ENCODE data around the gene IGSF3.

The IGSF3 gene

GRCh38 chr1:116686723-116687352, 19.3 kb upstream of the IGSF3 start:
- DNase-seq (ENCODE audit: extremely low read depth, low read depth) = no peak
- TF ChIP-seq CTCF (IDR thresholded peaks at IDR 0.05; ENCODE audit: low read depth, low read length) = no peak

- no peak for TF ChIP-seq CTCF (IDR thresholded peaks at IDR 0.05; ENCODE audit: low read depth, low read length)
- no peak for DNase-seq (ENCODE audit: extremely low read depth, low read depth)
Measured at GRCh38 chr1:116686175-116686574, 18.6 kb upstream of the IGSF3 start.

DNA sequence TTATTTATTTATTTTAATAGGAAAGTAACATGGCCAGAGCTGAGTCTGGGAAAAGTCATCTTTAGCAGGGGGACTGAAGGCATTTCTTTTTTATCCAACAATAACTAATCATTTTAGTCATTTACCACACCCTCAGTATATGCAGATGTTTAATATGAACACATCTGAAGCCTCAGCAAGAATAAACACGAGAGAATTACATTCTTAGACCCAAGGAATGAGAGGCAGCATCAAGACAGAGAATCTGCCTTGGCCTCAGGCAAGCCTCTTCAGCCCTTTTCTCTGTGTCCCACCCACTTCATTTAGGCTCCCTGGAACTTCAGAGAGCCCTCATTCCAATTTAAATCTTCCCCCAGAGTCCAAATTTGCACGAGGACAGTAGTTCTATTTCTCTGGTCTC, 17.0 kb upstream of the IGSF3 start:
- TF ChIP-seq CTCF (IDR thresholded peaks at IDR 0.05; ENCODE audit: low read depth, low read length) = no peak

DNA sequence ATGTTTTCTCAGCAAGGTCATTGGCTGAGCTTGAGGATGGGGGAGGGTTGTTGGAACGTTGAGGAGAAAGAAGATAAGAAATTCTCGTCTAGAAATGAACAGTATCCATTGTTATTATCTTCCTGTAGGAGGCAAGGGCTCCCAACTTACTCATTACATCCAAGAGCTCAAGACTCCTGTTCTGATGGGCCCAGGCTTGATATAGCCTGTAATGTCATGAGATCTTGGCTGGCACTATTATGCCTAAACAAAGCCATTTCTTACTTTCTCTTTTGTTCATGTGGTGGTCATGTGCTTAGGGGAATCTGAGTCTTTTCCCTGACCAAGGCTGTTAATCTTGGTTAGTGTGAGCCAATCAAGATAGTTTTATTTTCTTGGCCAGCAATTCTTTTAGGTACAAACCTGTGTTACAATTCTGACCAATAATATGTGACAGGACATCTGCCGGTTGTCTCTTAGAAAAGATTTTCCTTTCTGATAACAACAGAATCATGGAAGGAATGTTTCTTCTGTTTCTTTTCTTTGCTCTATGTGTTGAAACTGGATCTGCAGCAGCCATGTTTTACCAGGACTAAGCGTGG, 15.2 kb upstream of the IGSF3 start:
- no peak for DNase-seq (ENCODE audit: extremely low read depth, low read depth)
- TF ChIP-seq CTCF (IDR thresholded peaks at IDR 0.05; ENCODE audit: low read depth, low read length) = no peak

More for the DNA sequence above, 17.0 kb upstream of the IGSF3 start:
- DNase-seq (ENCODE audit: extremely low read depth, low read depth) = no peak

DNA sequence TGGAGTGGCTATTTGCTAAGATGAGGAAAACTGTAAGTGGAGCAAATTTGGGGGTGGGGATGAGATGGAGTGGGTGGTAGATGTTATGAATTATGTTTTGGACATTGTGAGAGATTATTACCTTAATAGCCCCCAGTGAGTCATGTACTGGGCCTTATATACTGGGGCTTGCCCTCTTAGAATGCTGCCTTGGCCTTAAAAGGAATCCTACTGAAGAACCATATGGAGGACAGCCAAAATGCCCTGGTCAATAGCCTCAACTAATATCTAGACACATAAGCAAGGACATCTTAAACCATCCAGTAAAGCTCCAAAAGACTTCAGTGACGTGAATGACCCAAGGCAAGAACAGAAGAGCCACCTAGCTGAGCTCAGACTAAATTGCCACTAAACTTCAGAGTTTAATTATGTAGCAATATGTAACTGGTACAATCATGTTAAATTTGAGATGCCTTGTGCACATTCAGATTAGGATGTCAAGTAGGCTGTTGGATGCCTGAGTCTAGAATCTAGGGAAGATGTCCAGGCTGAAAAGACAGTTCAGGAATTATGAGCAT, 13.9 kb upstream of the IGSF3 start:
- no peak for TF ChIP-seq CTCF (IDR thresholded peaks at IDR 0.05; ENCODE audit: low read depth, low read length)
- DNase-seq (ENCODE audit: extremely low read depth, low read depth) = no peak

- TF ChIP-seq CTCF (IDR thresholded peaks at IDR 0.05; ENCODE audit: low read depth, low read length) = no peak
- DNase-seq (ENCODE audit: extremely low read depth, low read depth) = no peak
Measured at GRCh38 chr1:116680752-116681151, 13.2 kb upstream of the IGSF3 start.

DNA sequence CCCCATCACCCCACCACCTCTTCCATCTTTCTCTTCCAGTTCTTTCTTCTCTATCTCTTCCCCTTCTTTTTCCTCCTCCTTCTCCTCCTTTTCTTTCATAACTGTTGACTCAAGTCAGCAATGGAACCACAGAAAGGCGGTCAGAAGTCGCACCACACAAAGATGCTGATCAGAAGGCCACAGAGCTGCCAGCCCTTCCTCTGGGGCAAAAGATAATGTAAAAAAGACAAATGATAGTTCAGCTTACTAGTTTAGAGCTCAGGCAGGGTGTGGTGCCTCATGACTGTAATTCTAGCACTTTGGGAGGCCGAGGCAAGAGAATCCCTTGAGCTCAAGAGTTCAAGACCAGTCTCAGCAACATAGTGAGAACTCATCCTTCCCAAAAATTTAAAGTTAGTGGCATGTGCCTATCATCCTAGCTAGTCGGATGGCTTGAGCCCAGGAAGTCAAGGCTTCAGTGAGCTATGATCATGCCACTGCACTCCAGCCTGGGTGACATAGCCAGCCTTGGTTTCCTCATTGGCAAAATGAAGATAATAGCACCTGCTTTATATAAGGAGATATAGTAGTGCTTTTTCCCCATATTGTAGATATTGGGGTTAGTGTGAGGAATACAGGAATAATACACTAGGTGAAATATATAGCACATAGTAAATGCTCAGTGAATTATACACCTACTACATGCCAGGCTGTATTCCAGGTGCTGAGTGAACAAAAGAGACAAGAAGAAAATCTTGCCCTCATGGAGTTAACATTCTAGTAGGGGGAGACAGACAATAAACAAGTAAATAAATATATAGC, 12.5 kb upstream of the IGSF3 start:
- no peak for DNase-seq (ENCODE audit: extremely low read depth, low read depth)
- TF ChIP-seq CTCF (IDR thresholded peaks at IDR 0.05; ENCODE audit: low read depth, low read length) = no peak

Data from AG09319 (cell line).